GM21515 (cell line): ENCODE data around the gene MRTFB.

ENCODE experiments used
- ATAC-seq: cut with Tn5 transposase; IDR thresholded peaks from one replicate; pipeline ENCODE4 v1.9.1; 2021; ENCODE audit not compliant: unreplicated experiment

Gene MRTFB

GRCh38 chr16:14131774-14132695 lies 60.9 kb downstream of the MRTFB start:
- ATAC-seq = no peak

DNA sequence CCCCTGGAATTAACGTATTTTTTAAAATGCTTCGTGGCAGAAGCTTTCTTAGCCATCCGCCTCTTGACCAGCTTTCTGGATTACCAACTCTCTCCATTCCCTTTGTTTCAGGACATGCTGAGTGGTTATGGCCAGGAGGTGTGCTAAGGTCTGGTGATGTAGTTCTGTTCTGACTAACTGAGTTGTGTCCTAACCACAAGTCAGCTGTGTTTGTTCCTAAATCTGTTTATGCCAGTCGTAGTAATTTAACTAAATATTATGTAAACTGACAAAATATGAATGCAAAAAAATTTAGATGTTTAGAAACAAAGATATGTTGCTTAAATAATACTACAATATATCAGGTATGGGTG lies 61.6 kb downstream of the MRTFB start:
- ATAC-seq = no peak

GRCh38 chr16:14133907-14134306 lies 62.8 kb downstream of the MRTFB start:
- ATAC-seq = no peak

- ATAC-seq = no peak
These were observed 64.6 kb downstream of the MRTFB start for GRCh38 chr16:14135704-14136103.

DNA sequence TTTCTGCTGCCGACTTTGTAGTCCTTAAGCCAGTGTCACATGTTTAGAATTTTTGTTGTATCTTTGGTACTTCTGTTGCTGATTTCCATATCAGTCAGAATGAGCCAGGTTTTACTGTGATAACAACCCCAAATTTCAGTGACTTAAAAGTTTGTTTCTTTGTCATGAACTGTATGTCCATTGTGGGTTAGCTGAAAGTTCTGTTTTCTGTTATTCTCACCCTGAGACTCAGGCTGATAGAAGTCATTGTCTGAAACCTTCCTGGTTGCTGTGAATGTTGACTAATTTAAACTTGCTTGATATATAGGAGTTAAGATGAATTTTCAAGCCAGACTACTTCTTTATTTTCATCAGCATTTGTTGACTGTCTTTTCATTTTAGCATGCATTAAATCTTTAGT lies 68.8 kb downstream of the MRTFB start:
- no peak for ATAC-seq

DNA sequence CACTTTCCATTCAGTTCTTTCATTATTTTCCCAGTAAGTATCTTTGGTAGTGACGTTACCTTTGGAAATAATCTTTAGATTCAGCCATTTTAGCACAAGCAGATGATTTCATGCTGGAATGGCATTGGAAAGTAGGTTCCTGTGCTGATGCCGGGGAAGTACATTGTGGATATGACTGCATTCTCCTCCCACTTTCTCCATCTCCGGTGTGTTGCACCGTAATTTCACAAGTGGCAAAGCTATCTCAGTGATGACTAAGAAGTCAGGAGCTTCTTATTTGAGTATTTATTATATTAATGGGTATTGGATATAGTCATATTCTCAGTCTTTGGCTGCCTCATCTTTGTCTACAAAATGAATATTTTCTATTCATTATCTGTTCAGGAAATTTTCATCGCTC lies 69.8 kb downstream of the MRTFB start:
- ATAC-seq = no peak

- no peak for ATAC-seq
These were observed 75.3 kb downstream of the MRTFB start for GRCh38 chr16:14146445-14146844.

- ATAC-seq = no peak
These were observed 76.9 kb downstream of the MRTFB start for GRCh38 chr16:14148016-14148415.

DNA sequence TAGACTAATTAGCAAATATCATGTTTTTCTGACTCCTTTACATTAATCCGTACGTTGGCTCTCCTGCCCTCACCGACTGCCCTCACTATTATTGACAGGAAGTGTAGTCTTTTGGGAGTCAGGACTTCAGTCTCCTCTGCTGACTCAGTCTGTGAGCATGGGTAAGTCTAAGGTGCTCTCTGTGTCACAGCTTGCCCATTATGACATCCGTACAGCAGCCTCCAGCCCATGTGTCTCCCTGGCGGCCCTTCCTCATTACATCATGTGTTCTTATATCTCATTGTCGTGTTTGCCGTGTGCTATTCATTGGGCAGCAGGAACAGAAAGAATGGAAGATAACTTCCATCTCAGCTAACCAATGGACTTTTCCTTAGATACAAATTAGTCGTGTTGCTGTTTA lies 77.5 kb downstream of the MRTFB start:
- ATAC-seq = no peak

GRCh38 chr16:14150796-14151195 lies 79.7 kb downstream of the MRTFB start:
- no peak for ATAC-seq

DNA sequence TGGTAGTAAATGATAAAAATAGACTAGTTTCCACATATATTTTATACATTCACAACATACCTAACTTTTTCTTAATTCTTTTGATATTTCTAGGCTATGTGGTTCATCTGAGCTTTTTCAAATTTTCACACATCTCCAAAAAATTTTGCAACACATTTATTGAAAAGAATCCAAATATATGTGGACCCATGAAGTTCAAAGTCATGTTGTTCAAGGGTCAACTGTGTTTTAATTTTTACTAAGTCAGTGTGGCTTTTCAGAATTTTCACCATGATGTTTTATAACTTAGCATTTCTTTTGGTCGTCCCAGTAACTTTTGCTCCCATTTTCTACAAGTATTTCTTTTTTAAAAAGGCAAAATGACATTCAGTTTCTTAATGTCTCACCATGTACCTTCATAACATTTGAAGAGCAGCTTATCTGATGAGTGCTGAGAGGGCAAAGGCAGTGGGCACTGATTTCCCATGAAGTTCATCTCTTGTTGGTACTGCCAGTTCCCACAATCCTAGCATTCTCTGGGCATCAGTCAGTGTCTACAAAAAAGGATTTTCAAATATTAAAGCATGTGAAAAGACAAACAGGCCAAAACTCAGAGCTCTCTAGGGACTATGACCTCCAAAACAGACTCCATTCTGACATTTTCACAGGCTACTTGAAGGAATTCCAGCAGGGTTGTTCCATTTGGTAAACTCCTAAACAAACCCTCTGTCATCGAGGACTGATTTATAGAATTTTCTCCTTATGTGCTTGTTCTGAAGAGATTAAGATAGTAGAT lies 80.3 kb downstream of the MRTFB start:
- no peak for ATAC-seq

GRCh38 chr16:14155572-14156190 lies 84.6 kb downstream of the MRTFB start:
- ATAC-seq = no peak

DNA sequence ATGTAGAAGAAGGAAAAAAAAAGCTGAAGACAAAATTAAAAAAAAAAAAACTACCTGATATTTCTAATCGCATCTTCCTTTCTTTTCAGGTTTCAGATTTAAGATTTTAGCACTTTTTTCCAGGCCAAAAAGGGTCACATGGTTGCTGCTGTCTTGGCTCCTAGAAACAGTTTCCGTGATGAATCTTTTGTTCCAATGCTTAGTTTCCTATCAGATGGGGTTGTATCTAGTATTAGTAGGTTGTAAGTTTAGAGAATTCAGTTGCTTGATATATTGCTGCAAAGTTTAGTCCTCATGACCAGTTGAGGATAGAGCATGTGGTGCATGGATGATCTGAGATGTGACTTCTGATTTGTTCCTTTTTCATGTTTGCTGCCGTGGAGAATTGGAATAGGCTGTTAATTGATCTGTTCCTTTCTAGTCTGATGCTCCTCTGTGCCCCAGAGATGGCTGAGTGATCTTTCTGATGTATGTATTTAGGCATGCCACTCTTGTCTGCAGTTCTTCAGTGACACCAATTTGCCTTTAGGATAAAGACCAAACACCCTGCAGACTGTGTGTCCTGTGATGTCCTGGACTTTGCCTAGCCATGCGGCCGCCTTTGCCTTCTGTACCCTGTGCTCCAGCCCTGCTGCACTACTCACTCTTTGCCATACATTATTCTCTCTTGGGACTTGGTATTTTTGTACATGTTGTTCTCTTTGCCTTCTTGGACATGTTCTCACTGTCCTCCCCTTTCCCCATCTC lies 94.0 kb downstream of the MRTFB start:
- no peak for ATAC-seq

DNA sequence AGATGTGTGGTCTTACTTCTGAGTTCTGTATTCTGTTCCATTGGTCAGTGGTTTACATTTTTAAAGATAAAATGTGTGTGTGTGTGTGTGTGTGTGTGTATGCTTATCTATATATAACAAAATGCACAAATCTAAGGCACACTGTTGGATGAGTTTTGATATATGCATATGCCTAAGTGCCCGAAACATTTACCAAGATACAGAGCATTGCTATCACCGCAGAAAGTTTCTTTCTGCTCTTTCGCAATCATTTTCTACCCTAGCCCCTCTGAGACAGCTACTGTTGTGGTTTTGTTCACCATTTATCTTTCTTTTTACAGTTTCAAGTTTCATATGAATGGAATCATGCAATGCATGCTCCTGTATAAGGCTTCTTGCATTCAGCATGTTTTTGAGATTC lies 97.0 kb downstream of the MRTFB start:
- no peak for ATAC-seq

DNA sequence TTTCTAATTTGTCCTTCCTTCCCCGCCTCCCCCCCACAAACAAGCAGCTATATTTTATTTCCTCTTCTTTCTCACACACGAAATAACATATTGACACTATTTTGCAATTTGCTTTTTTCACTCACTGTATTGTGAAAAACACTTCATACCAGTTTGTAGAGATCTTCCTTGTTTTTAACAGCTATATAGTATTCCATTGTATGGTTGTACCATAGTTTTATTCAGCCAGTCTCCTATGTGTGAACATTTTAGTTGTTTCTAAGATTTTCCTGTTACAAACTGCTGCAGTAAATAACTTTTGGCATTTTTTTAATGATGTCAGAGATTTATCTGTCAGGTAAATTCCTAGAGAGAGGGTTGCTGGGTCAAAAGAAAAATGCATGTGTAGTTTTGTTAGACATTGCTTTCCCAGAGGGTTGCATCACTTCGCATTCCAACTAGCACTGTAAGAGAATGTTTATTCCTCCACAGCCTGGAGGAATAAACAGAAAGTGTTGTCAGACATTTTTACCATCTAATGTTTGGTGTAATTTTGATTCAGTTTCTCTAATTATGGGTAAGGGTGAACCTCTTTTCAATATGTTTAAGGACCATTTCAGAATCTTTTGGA lies 101.2 kb downstream of the MRTFB start:
- no peak for ATAC-seq

DNA sequence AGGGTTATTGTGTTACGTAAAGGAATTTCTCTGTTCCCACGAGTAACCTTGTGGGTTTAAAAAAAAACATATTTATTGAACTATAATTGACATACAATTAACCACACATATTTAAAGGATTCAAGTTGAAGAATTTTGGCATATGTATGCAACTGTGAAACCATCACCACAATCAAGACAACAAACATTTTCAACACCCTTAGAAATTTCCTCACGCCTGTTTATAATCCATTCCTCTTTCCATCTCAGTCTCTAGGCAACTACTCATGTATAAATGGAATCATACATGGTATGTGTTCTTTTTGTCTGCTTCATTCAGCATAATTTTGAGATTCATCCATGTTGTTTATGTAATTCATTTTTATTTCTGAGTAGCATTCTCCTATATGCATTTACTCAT lies 104.0 kb downstream of the MRTFB start:
- ATAC-seq = no peak

GRCh38 chr16:14177704-14178103 lies 106.6 kb downstream of the MRTFB start:
- no peak for ATAC-seq

DNA sequence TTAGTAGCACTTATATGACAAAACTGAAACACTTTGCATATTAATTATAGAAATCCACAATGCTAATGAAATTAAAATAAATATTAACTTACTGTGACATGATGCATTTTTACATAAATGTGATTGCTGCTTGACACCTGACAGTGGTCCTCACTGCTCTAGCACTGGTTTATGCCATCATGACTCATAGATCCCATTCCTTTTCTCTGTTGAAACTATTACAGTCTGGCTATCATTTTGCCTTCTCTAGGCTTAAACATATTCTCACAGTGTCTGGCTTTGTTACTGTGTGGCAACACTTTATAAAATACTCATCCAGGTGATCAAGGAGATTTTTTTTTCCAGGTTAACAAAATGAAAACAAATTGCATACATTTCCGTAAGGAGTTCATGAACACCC lies 108.0 kb downstream of the MRTFB start:
- no peak for ATAC-seq

DNA sequence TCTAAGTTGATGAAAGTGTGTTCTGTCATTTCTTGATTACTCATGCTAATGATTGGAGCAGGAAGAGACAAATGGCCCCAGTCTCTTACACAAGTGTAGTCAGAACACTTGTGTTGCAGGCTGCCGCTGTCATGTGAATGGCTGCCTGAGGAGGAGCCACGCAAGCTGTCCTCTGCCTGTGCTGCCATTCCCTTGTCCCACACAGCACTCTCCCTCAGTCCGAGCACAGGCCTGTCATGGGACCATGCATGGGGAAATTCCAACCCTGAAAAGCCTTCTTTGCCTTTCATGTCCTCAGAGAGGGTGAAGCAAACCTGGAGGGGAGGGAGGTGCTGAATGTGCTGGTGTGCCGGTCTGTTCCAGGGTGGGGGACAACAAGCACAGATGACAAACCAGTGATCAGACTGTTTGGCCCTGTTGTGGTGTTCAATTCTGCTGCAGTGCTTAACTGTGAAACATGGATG lies 109.4 kb downstream of the MRTFB start:
- no peak for ATAC-seq

DNA sequence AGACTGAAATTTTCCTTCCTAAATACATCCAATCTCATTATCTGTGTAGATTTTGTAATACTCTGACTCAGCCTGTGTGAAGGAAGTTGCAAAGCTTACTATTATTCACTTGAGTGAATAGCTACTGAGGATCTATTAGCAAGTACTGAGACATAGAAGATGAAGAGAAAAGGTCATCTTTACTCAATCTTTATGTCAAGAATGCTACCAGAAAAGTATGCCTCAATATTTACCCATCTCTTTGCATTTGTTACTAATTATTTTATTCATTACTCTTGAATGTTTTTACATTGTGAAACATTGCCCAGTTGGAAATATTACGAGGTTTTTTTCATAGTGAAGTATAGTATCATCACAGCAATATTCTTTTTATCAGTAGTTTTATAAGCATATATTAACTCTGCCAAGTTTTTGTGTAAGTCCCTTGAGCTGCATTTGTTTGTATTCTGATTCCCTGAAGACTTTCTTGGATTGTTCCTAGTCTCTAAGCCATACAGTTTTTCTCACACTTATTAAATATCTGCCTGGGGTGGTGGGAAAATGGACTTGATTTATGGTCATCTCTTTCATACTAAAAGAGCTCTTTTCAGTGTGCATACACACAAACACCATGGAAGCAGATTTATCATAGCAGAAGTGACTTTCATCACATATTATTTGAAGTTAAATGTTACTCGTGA lies 110.4 kb downstream of the MRTFB start:
- no peak for ATAC-seq
